HAP-1 (cell line): ENCODE measurements around the gene SFMBT1.

Experiments used
- DNase-seq, 2 experiments: peaks; one replicate each; pipeline ENCODE4 v3.0.0-alpha.2; 2016 to 2020; ENCODE audit warnings: low spot score in 2 of 2
- H3K27me3 ChIP-seq: fragments of 250-450 bp; sonication (Bioruptor Pico); 2 replicates; pipeline ENCODE4 v1.5.1; 2020; ENCODE audit warnings: low read depth, mild to moderate bottlenecking, moderate library complexity
- H3K36me3 ChIP-seq: fragments of 250-450 bp; sonication (Bioruptor Pico); replicated peaks from 2 replicates; pipeline ENCODE4 v1.5.1; 2020; ENCODE audit warnings: mild to moderate bottlenecking
- H3K4me1 ChIP-seq: fragments of 250-450 bp; sonication (Bioruptor Pico); 2 replicates; pipeline ENCODE4 v1.5.1; 2020; ENCODE audit warnings: mild to moderate bottlenecking
- H3K4me3 ChIP-seq: fragments of 250-450 bp; sonication (Bioruptor Pico); 2 replicates; pipeline ENCODE4 v1.5.1; 2020; ENCODE audit warnings: mild to moderate bottlenecking, moderate library complexity
- H3K9me3 ChIP-seq: fragments of 250-450 bp; sonication (Bioruptor Pico); 2 replicates; pipeline ENCODE4 v1.5.1; 2020; ENCODE audit warnings: mild to moderate bottlenecking, moderate library complexity
- in situ Hi-C: fragments of 300-500 bp; cut with MboI; formaldehyde crosslinking; loops from 3 replicates; pipeline ENCODE4 v1.14.3; 2020; ENCODE audit warnings: low sequenced_read_pairs, inconsistent platforms, mixed read lengths

Gene SFMBT1

GRCh38 chr3:52982839-52983238 is 63.0 kb downstream of the SFMBT1 start:
- DNase-seq: no peak
- Histone ChIP-seq H3K4me1 (no peaks in the 10 kb centered on the region), H3K36me3 (no peaks in the 10 kb centered on the region), H3K9me3 (no peaks in the 10 kb centered on the region), H3K4me3 (no peak overlapping the region), H3K27me3 (no peaks in the 10 kb centered on the region)
- in situ Hi-C loops: loop anchor here (10.0 kb wide), 1 partner anchor 138 kb away; no protein-coding TSS in a partner anchor

GRCh38 chr3:52979190-52979983 is 66.5 kb downstream of the SFMBT1 start:
- no peak for DNase-seq
- no peaks in the 10 kb centered on the region for H3K4me1 ChIP-seq
- H3K9me3 ChIP-seq: no peaks in the 10 kb centered on the region
- H3K36me3 ChIP-seq: no peaks in the 10 kb centered on the region
- no peak overlapping the region for H3K4me3 ChIP-seq
- no peaks in the 10 kb centered on the region for H3K27me3 ChIP-seq
- in situ Hi-C loops: no loop called here

GRCh38 chr3:52978109-52978754 is 67.6 kb downstream of the SFMBT1 start:
- Histone ChIP-seq H3K4me3 (no peak overlapping the region), H3K4me1 (no peaks in the 10 kb centered on the region), H3K36me3 (no peaks in the 10 kb centered on the region), H3K9me3 (no peaks in the 10 kb centered on the region), H3K27me3 (no peaks in the 10 kb centered on the region)
- in situ Hi-C loops: no loop called here
- DNase-seq: no peak

- H3K4me3 ChIP-seq: no peak overlapping the region
- no peak for DNase-seq
- no peaks in the 10 kb centered on the region for H3K36me3 ChIP-seq
- H3K4me1 ChIP-seq: no peaks in the 10 kb centered on the region
- H3K9me3 ChIP-seq: no peaks in the 10 kb centered on the region
- no peaks in the 10 kb centered on the region for H3K27me3 ChIP-seq
- in situ Hi-C loops: no loop called here
These were observed 72.1 kb downstream of the SFMBT1 start for GRCh38 chr3:52973806-52974205.

- H3K36me3 ChIP-seq: no peaks in the 10 kb centered on the region
- peaks cover 2% of the 10 kb centered on the region; the same call in 1 of the 2 replicates for H3K4me1 ChIP-seq
These were observed 74.0 kb downstream of the SFMBT1 start for GRCh38 chr3:52971895-52972294.

GRCh38 chr3:52967398-52967797 is 78.5 kb downstream of the SFMBT1 start:
- in situ Hi-C loops: no loop called here
- no peaks in the 10 kb centered on the region for H3K27me3 ChIP-seq
- H3K36me3 ChIP-seq: no peaks in the 10 kb centered on the region
- peaks cover 2% of the 10 kb centered on the region; the same call in 1 of the 2 replicates for H3K4me1 ChIP-seq
- DNase-seq: no peak
- no peak overlapping the region for H3K4me3 ChIP-seq
- peaks cover 2% of the 10 kb centered on the region; the same call in 1 of the 2 replicates for H3K9me3 ChIP-seq

More at GRCh38 chr3:52971895-52972294, 74.0 kb downstream of the SFMBT1 start:
- Histone ChIP-seq H3K9me3 (no peaks in the 10 kb centered on the region), H3K4me3 (no peak overlapping the region), H3K27me3 (no peaks in the 10 kb centered on the region)
- in situ Hi-C loops: no loop called here
- no peak for DNase-seq

- Histone ChIP-seq H3K27me3 (no peaks in the 10 kb centered on the region), H3K4me1 (peaks cover 29% of the 10 kb centered on the region), H3K4me3 (no peak overlapping the region), H3K9me3 (peaks cover 2% of the 10 kb centered on the region; the same call in 1 of the 2 replicates), H3K36me3 (no peaks in the 10 kb centered on the region)
- in situ Hi-C loops: no loop called here
- DNase-seq: no peak
These were observed 83.7 kb downstream of the SFMBT1 start for GRCh38 chr3:52962160-52962559.

GRCh38 chr3:52959773-52960172 is 86.1 kb downstream of the SFMBT1 start:
- Histone ChIP-seq H3K4me3 (no peak overlapping the region), H3K27me3 (no peaks in the 10 kb centered on the region), H3K4me1 (peaks cover 35% of the 10 kb centered on the region), H3K36me3 (no peaks in the 10 kb centered on the region), H3K9me3 (peaks cover 8% of the 10 kb centered on the region)
- in situ Hi-C loops: no loop called here
- peak in 1 of 2 experiments; percentile 19 for DNase-seq

GRCh38 chr3:52939600-52939999 is 106.3 kb downstream of the SFMBT1 start:
- Histone ChIP-seq H3K27me3 (no peaks in the 10 kb centered on the region), H3K36me3 (0 out of 2 replicates have a peak, but pooled peaks cover 2% of the 10 kb centered on the region), H3K4me1 (peaks cover 9% of the 10 kb centered on the region), H3K9me3 (no peaks in the 10 kb centered on the region), H3K4me3 (no peak overlapping the region)
- no peak for DNase-seq
- in situ Hi-C loops: no loop called here

GRCh38 chr3:52934630-52935530 is 111.0 kb downstream of the SFMBT1 start:
- Histone ChIP-seq H3K36me3 (peaks cover 2% of the 10 kb centered on the region; the same call in 1 of the 2 replicates), H3K4me3 (no peak overlapping the region), H3K4me1 (peaks cover 9% of the 10 kb centered on the region), H3K9me3 (no peaks in the 10 kb centered on the region), H3K27me3 (no peaks in the 10 kb centered on the region)
- DNase-seq: peak; percentile 68 to 69
- in situ Hi-C loops: no loop called here

GRCh38 chr3:52931889-52932288 is 114.0 kb downstream of the SFMBT1 start:
- no peak for DNase-seq
- Histone ChIP-seq H3K9me3 (no peaks in the 10 kb centered on the region), H3K4me3 (no peak overlapping the region), H3K4me1 (peaks cover 9% of the 10 kb centered on the region), H3K27me3 (no peaks in the 10 kb centered on the region), H3K36me3 (no peaks in the 10 kb centered on the region; the same call in 1 of the 2 replicates)
- in situ Hi-C loops: no loop called here

- no peak overlapping the region for H3K4me3 ChIP-seq
- in situ Hi-C loops: no loop called here
- peaks cover 9% of the 10 kb centered on the region for H3K4me1 ChIP-seq
- no peaks in the 10 kb centered on the region; the same call in 1 of the 2 replicates for H3K36me3 ChIP-seq
- no peak for DNase-seq
- H3K9me3 ChIP-seq: no peaks in the 10 kb centered on the region
- H3K27me3 ChIP-seq: no peaks in the 10 kb centered on the region
These were observed 114.5 kb downstream of the SFMBT1 start for GRCh38 chr3:52931328-52931727.

- in situ Hi-C loops: no loop called here
- H3K27me3 ChIP-seq: no peaks in the 10 kb centered on the region
- no peak overlapping the region for H3K4me3 ChIP-seq
- no peaks in the 10 kb centered on the region for H3K9me3 ChIP-seq
- peaks cover 9% of the 10 kb centered on the region for H3K4me1 ChIP-seq
- no peaks in the 10 kb centered on the region; the same call in 1 of the 2 replicates for H3K36me3 ChIP-seq
- no peak for DNase-seq
These were observed 115.1 kb downstream of the SFMBT1 start for GRCh38 chr3:52930748-52931147.
